ENCODE data around the gene CES4A. TPM values are rescaled to one million over a fixed set of nuclear protein-coding genes. Genes with fewer than 3 reads are reported as not detected.

CES4A gene
- total RNA-seq, 1 donor from 2014 or later = 1.7 TPM

DNA sequence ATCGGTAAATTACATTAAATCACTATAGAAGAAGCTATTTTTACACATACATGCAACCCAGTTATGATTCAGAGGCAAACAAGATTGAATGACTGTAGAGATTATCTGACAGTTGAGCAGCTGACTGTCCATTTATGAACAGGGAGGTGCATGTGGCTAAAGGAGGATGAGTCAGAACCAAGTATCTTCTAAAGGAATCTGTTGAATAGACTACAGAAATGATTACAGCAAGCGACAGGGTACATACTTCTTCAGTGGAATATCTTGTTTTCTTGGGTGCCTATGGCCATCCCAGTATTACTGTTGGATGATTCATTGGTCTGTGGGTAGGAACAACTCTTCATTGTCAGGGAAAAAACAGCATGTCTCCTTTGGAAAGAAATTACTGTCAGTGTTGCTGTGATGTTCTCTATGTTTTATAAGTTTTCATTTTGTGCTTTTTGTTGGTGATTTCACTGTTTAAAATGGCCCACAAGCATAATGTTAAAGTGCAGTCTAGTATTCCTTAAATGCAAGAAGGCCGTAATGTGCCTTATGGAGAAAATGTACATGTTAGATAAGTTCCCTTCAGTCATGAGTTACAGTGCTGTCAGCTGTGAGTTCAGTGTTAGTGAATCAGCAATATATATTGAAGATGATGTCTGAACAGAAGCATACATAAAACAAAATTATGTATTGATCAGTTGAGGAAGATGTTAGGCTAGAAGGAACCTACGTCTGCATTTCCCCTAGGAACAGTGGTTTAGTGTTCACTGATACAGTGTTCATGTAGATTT, 67.5 kb downstream of the CES4A start:
- peak; percentile 42 for DNase-seq

Other genes starting within 250 kb of the CES4A start
- gene DYNC1LI2, start 237.0 kb upstream of the CES4A start, total RNA-seq = 112 and 219 TPM in 2 replicates
- gene TERB1, start 187.0 kb upstream of the CES4A start, total RNA-seq = 0.17 TPM in 1 of 2 replicates, not detected in the other
- 48.8 and 68.7 TPM in 2 replicates for gene NAE1, start 157.6 kb upstream of the CES4A start, total RNA-seq
- not detected in 2 replicates for gene CA7, start 144.2 kb upstream of the CES4A start, total RNA-seq
- gene PDP2, start 108.1 kb upstream of the CES4A start, total RNA-seq = 12.4 and 15.5 TPM in 2 replicates
- 0.65 and 1.2 TPM in 2 replicates for gene CDH16, start 69.7 kb upstream of the CES4A start, total RNA-seq
- 0.84 and 1.9 TPM in 2 replicates for gene RRAD, start 63.1 kb upstream of the CES4A start, total RNA-seq
- 117 and 188 TPM in 2 replicates for gene CIAO2B, start 54.2 kb upstream of the CES4A start, total RNA-seq
- 14.1 and 21.2 TPM in 2 replicates for gene CES2, start 53.1 kb upstream of the CES4A start, total RNA-seq
- not detected in 2 replicates for gene CES3, start 27.3 kb upstream of the CES4A start, total RNA-seq
- gene CBFB, start 40.6 kb downstream of the CES4A start, total RNA-seq = 96.5 and 124 TPM in 2 replicates
- 14.8 and 22.3 TPM in 2 replicates for gene PHAF1, start 121.4 kb downstream of the CES4A start, total RNA-seq
- gene B3GNT9, start 162.4 kb downstream of the CES4A start, total RNA-seq = 3.5 and 5.3 TPM in 2 replicates
- 18.2 and 26.5 TPM in 2 replicates for gene TRADD, start 171.3 kb downstream of the CES4A start, total RNA-seq
- gene FBXL8, start 171.4 kb downstream of the CES4A start, total RNA-seq = 7.8 and 9.0 TPM in 2 replicates
- gene HSF4, start 176.2 kb downstream of the CES4A start, total RNA-seq = 0.65 and 2.0 TPM in 2 replicates
- gene NOL3, start 181.9 kb downstream of the CES4A start, total RNA-seq = 8.6 and 8.8 TPM in 2 replicates
- gene MATCAP1, start 195.4 kb downstream of the CES4A start, total RNA-seq = 7.1 and 11.4 TPM in 2 replicates
- gene EXOC3L1, start 201.5 kb downstream of the CES4A start, total RNA-seq = 45.8 and 50.7 TPM in 2 replicates
- gene E2F4, start 203.6 kb downstream of the CES4A start, total RNA-seq = 93.1 and 104 TPM in 2 replicates
- 0.74 and 1.9 TPM in 2 replicates for gene ELMO3, start 210.5 kb downstream of the CES4A start, total RNA-seq
- 21.1 and 31.7 TPM in 2 replicates for gene TMEM208, start 238.5 kb downstream of the CES4A start, total RNA-seq

Measured in dermis blood vessel endothelial cell (primary cell).